Stimulated activated naive B cell treated with anti-CD40 and anti-IgM and Interleukin-4, amounts not matched to agents 10 μg/mL and 1 μg/mL and 100 μg/mL, for 72 hours (primary cell): ENCODE measurements around the gene CLEC16A.
"Not testable (repeated sequence)": the region's sequence is repeated elsewhere in the genome, so short reads cannot be mapped to it uniquely, and the experiment has no call there.

ENCODE experiments used
- ATAC-seq, 2 donors: fragments of 150-1000 bp; cut with Tn5 transposase; replicated peaks; 2 replicates each; pipeline ENCODE4 v1.10.0; 2021; ENCODE audit warnings: moderate library complexity in 1 of 2
- DNase-seq: peaks from one replicate; pipeline ENCODE4 v3.0.0; 2021
- H3K27ac Mint-ChIP-seq: one replicate; pipeline ENCODE4 v1.8.0; 2022; ENCODE audit warnings: mild to moderate bottlenecking, mixed read lengths
- H3K27me3 Mint-ChIP-seq, 2 donors: one replicate each; pipeline ENCODE4 v1.8.0; 2022; ENCODE audit warnings: mixed read lengths in 2 of 2
- H3K36me3 Mint-ChIP-seq, 2 donors: one replicate each; pipeline ENCODE4 v1.8.0; 2022; ENCODE audit warnings: mixed read lengths in 2 of 2, mild to moderate bottlenecking in 1 of 2
- H3K4me1 Mint-ChIP-seq, 2 donors: one replicate each; pipeline ENCODE4 v1.8.0; 2022; ENCODE audit warnings: mixed read lengths in 2 of 2, mild to moderate bottlenecking in 1 of 2
- H3K4me3 Mint-ChIP-seq, 2 donors: one replicate each; pipeline ENCODE4 v1.8.0; 2022; ENCODE audit warnings: mild to moderate bottlenecking in 2 of 2, mixed read lengths in 2 of 2, moderate library complexity in 1 of 2
- H3K9me3 Mint-ChIP-seq, 2 donors: one replicate each; pipeline ENCODE4 v1.8.0; 2022; ENCODE audit warnings: mixed read lengths in 2 of 2, mild to moderate bottlenecking in 1 of 2

The CLEC16A gene

GRCh38 chr16:11210260-11210659 lies 265.9 kb downstream of the CLEC16A start:
- Mint-ChIP-seq H3K4me3 (no peak overlapping the region), H3K27me3 (peaks cover 9 to 12% of the 10 kb centered on the region in 2 donors), H3K27ac (no peak overlapping the region), H3K9me3 (peaks cover 2 to 6% of the 10 kb centered on the region in 2 donors), H3K4me1 (peaks cover 52 to 75% of the 10 kb centered on the region in 2 donors), H3K36me3 (peaks cover 3 to 13% of the 10 kb centered on the region in 2 donors)
- no peak for ATAC-seq
- DNase-seq: no peak

- H3K9me3 Mint-ChIP-seq: peaks cover 6 to 7% of the 10 kb centered on the region in 2 donors
- H3K4me3 Mint-ChIP-seq: peak overlapping the region in 1 of 2 donors; percentile 41
- DNase-seq (no peak), ATAC-seq (no peak)
- H3K4me1 Mint-ChIP-seq: peaks cover 41 to 64% of the 10 kb centered on the region in 2 donors
- peaks cover 4 to 19% of the 10 kb centered on the region in 2 donors for H3K36me3 Mint-ChIP-seq
- H3K27ac Mint-ChIP-seq: peak overlapping the region; percentile 57
- H3K27me3 Mint-ChIP-seq: peaks cover 9 to 12% of the 10 kb centered on the region in 2 donors
Measured at GRCh38 chr16:11211061-11211976, 267.0 kb downstream of the CLEC16A start.

DNA sequence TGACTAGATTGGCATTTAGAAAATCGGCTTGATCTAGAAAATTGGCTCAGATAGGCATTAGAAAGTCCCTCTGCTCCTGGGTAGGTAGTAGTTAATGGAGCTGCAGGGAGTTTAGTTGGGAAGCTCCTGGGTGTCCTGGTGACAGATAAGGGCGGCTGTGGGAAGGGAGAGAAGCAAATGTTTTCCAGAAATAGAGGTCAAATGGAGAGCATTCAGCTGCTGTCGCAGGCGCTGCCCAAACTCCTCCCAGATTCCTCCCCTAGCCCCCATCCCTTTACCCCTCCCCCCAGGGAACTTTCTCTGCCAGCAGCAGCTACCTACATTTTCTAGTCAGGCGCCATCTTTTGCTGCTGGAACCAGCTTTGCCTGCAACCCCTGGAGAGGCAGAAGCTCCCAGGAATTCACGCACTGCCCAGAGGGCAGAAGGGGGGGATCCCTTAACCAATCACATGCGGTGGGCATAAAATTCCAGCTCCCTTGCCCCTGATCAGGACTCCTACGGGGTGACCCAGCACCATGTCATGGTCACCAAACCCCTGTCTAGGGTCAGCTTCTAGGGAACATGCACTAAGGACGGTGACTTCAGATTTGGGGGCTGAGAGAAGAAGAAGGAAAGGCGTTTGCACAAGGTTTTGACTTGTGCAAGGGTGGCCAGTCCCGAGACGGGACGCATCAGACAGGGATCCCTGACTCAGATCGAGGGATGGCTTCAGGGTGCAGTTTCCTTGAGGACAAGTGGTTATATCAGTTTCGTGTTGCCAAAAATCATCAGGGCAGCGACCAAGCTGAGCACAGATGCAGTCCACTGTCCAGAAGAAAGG lies 267.8 kb downstream of the CLEC16A start:
- no peak overlapping the region for H3K4me3 Mint-ChIP-seq
- no peak for DNase-seq
- H3K27ac Mint-ChIP-seq: peak overlapping the region; percentile 57
- peaks cover 34 to 56% of the 10 kb centered on the region in 2 donors for H3K4me1 Mint-ChIP-seq
- peaks cover 6 to 7% of the 10 kb centered on the region in 2 donors for H3K9me3 Mint-ChIP-seq
- ATAC-seq: no peak
- peaks cover 9 to 12% of the 10 kb centered on the region in 2 donors for H3K27me3 Mint-ChIP-seq
- peaks cover 4 to 19% of the 10 kb centered on the region in 2 donors for H3K36me3 Mint-ChIP-seq

DNA sequence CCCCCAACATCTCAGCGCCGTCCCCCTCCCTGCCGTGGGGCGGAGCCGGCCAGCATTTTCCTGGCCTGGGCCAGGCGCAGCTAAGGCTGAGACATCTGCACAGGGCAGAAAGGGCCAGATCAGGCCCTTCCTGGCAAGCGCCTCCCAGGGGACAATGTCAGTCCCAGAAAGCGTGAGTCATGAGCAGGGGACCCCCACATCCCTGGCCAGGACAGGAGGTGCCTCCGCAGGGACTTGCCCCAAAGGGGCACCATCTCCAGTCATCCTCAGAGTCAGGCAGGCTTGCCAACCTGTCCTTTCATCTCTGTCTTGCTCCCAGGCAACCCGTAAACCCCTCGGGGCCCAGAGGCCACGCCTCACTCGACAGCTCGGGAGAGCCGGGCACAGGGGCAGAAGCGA lies 268.4 kb downstream of the CLEC16A start:
- Mint-ChIP-seq H3K9me3 (peaks cover 6 to 7% of the 10 kb centered on the region in 2 donors), H3K27me3 (peaks cover 9 to 12% of the 10 kb centered on the region in 2 donors), H3K27ac (peak overlapping the region; percentile 62), H3K36me3 (peaks cover 1 to 16% of the 10 kb centered on the region in 2 donors), H3K4me3 (no peak overlapping the region), H3K4me1 (peaks cover 34 to 51% of the 10 kb centered on the region in 2 donors)
- DNase-seq (peak; percentile 45), ATAC-seq (peak; percentile 47 to 64)

DNA sequence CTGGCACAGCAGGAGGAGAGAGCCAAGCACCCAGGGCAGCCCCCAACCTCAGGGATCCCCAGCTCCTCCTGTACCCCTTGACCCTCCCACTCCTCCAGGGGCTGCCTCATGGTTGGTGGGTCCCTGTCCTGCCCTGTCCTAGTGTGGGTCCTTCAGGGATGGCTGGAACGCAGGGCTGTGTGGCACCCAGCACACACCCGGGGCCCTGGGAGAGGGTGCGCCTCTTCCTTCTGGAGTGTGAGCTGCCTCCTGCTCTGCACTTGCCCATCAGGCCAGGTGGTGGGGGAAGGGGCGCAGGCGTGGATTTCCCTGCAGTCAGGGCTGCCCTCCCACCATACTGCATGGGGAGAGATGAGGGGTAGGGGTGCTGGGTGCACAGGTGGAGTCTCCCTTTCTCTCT lies 269.0 kb downstream of the CLEC16A start:
- Mint-ChIP-seq H3K27me3 (peaks cover 9 to 12% of the 10 kb centered on the region in 2 donors), H3K36me3 (peaks cover 1 to 11% of the 10 kb centered on the region in 2 donors), H3K4me3 (no peak overlapping the region), H3K27ac (peak overlapping the region; percentile 62), H3K9me3 (peaks cover 4 to 8% of the 10 kb centered on the region in 2 donors), H3K4me1 (peaks cover 30 to 45% of the 10 kb centered on the region in 2 donors)
- ATAC-seq (peak in 1 of 2 donors; percentile 1), DNase-seq (no peak)

- H3K4me1 Mint-ChIP-seq: peaks cover 30 to 41% of the 10 kb centered on the region in 2 donors
- peaks cover 9 to 12% of the 10 kb centered on the region in 2 donors for H3K27me3 Mint-ChIP-seq
- H3K4me3 Mint-ChIP-seq: no peak overlapping the region
- peaks cover 1 to 10% of the 10 kb centered on the region in 2 donors for H3K36me3 Mint-ChIP-seq
- no peak overlapping the region for H3K27ac Mint-ChIP-seq
- no peak for ATAC-seq
- H3K9me3 Mint-ChIP-seq: peaks cover 6 to 8% of the 10 kb centered on the region in 2 donors
- no peak for DNase-seq
Measured at GRCh38 chr16:11213799-11214198, 269.4 kb downstream of the CLEC16A start.

DNA sequence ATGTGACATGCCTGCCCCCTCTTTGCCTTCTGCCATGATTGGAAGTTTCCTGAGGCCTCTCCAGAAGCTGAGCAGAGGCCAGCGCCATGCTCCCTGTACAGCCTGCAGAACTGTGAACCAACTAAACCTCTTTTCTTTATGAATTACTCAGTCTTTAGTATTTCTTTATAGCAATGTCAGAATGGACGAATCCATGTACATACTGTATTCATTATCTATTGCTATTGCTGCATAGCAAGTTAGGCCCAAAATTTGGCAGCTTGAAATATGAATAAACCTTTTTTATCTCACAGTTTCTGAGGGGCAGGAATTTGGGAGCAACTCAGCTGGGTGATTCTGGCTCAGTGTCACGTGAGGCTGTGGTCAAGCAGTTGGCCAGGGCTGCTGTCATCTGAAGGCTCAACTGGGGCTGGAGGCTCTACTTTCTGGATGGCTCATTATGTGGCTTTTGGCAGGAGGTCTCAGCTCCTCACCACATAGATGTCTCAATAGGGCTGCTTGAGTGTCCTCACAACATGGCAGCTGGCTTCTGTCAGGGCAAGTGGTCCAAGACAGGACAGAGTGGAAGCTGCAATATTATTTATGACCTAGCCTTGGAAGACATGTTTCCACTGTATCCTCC lies 271.7 kb downstream of the CLEC16A start:
- no peak overlapping the region for H3K4me3 Mint-ChIP-seq

GRCh38 chr16:11217651-11218603 lies 273.6 kb downstream of the CLEC16A start:
- DNase-seq (no peak), ATAC-seq (no peak)
- Mint-ChIP-seq H3K4me1 (peaks cover 17 to 18% of the 10 kb centered on the region in 2 donors), H3K36me3 (peaks cover 1 to 10% of the 10 kb centered on the region in 2 donors), H3K4me3 (no peak overlapping the region), H3K27ac (peak overlapping the region; percentile 9), H3K9me3 (peaks cover 7 to 8% of the 10 kb centered on the region in 2 donors), H3K27me3 (no peaks in the 10 kb centered on the region)

More for the DNA sequence above, 271.7 kb downstream of the CLEC16A start:
- H3K36me3 Mint-ChIP-seq: peaks cover 1 to 10% of the 10 kb centered on the region in 2 donors
- no peak overlapping the region for H3K27ac Mint-ChIP-seq
- DNase-seq (no peak), ATAC-seq (no peak)
- H3K4me1 Mint-ChIP-seq: peaks cover 25 to 27% of the 10 kb centered on the region in 2 donors
- H3K9me3 Mint-ChIP-seq: peaks cover 7 to 8% of the 10 kb centered on the region in 2 donors
- H3K27me3 Mint-ChIP-seq: peaks cover 8% of the 10 kb centered on the region in 2 donors

GRCh38 chr16:11218604-11218962 lies 274.2 kb downstream of the CLEC16A start:
- Mint-ChIP-seq H3K27me3 (no peaks in the 10 kb centered on the region), H3K9me3 (peaks cover 7 to 8% of the 10 kb centered on the region in 2 donors), H3K4me3 (no peak overlapping the region), H3K27ac (peak overlapping the region; percentile 9), H3K36me3 (peaks cover 1 to 10% of the 10 kb centered on the region in 2 donors), H3K4me1 (peaks cover 11 to 16% of the 10 kb centered on the region in 2 donors)
- ATAC-seq: no peak
- no peak for DNase-seq

DNA sequence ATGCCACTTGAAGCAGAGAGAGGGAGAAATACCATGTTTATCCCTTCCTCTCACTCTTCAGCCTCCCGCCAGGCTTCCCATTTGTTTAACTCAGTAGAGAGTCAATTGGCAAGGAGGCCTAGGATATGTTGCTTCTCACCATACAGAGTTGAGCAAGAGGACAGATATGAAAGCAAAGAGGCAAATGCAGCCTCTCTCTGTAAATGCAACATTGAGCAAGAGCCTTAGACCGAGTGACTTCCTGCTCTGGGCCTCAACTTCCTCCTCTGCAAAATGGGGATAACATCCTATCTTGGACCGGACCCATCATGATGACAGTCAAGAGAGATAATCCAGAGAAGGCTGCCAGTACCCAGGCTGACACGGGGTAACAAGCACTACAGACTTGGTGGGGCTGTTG lies 274.8 kb downstream of the CLEC16A start:
- H3K9me3 Mint-ChIP-seq: peaks cover 7 to 8% of the 10 kb centered on the region in 2 donors
- DNase-seq: no peak
- peaks cover 1 to 10% of the 10 kb centered on the region in 2 donors for H3K36me3 Mint-ChIP-seq
- no peak overlapping the region for H3K4me3 Mint-ChIP-seq
- H3K27ac Mint-ChIP-seq: no peak overlapping the region
- H3K27me3 Mint-ChIP-seq: no peaks in the 10 kb centered on the region
- peaks cover 13 to 17% of the 10 kb centered on the region in 2 donors for H3K4me1 Mint-ChIP-seq
- ATAC-seq: no peak

GRCh38 chr16:11220507-11220906 lies 276.1 kb downstream of the CLEC16A start:
- not testable (repeated sequence) for H3K9me3 Mint-ChIP-seq

GRCh38 chr16:11224096-11224893 lies 279.9 kb downstream of the CLEC16A start:
- DNase-seq: peak; percentile 67
- Mint-ChIP-seq H3K4me1 (peaks cover 36 to 51% of the 10 kb centered on the region in 2 donors), H3K27ac (peak overlapping the region; percentile 98)

More at GRCh38 chr16:11220507-11220906, 276.1 kb downstream of the CLEC16A start:
- not testable (repeated sequence) for H3K27ac Mint-ChIP-seq, DNase-seq, H3K4me3 Mint-ChIP-seq, H3K27me3 Mint-ChIP-seq, ATAC-seq
- peaks cover 26 to 30% of the 10 kb centered on the region in 2 donors for H3K4me1 Mint-ChIP-seq
- peaks cover 1 to 10% of the 10 kb centered on the region in 2 donors for H3K36me3 Mint-ChIP-seq

More at GRCh38 chr16:11224096-11224893, 279.9 kb downstream of the CLEC16A start:
- no peaks in the 10 kb centered on the region for H3K27me3 Mint-ChIP-seq
- peak; percentile 68 to 73 for ATAC-seq
- H3K4me3 Mint-ChIP-seq: peak overlapping the region; percentile 73 to 83
- no peaks in the 10 kb centered on the region for H3K36me3 Mint-ChIP-seq
- H3K9me3 Mint-ChIP-seq: no peaks in the 10 kb centered on the region
